Panc1 (cell line): ENCODE measurements around the gene ZBED4. TPM values are rescaled to one million over a fixed set of nuclear protein-coding genes. Genes with fewer than 3 reads are reported as not detected.

ENCODE experiments used
- ATAC-seq: fragments of 200-7000 bp; cut with Tn5 transposase; 2 replicates; pipeline ENCODE4 v1.9.1; 2020; ENCODE audit warnings: mild to moderate bottlenecking, moderate library complexity
- BruUV-seq: library from RNA; stranded (reverse); fragments of 400-500 nt; replicated peaks from 2 replicates; lab custom pipeline; 2021; lab: Mats Ljungman, UMichigan
- CTCF ChIA-PET: fragments of 300-600 bp; sonication (Branson Sonifier 250); formaldehyde crosslinking; loops from one replicate; lab custom pipeline; 2022; ENCODE audit warnings: antibody characterized with exemption; lab: Charles Lee
- POLR2A ChIA-PET: fragments of 300-600 bp; sonication (Branson Sonifier 250); formaldehyde crosslinking; loops from one replicate; lab custom pipeline; 2022; ENCODE audit warnings: antibody characterized with exemption; lab: Charles Lee
- DNase-seq: peaks from one replicate; pipeline ENCODE4 v3.0.0-alpha.2; 2010; ENCODE audit warnings: low read depth, low spot score
- H3K27ac ChIP-seq: 2 replicates; pipeline ENCODE4 v1.5.1; 2011; ENCODE audit warnings: mild to moderate bottlenecking, low read length, inconsistent platforms
- H3K27me3 ChIP-seq: fragments of 200-500 bp; sonication (Bioruptor generic); 2 replicates; pipeline ENCODE4 v1.6.0; 2014; ENCODE audit warnings: low read length, inconsistent platforms; ENCODE audit not compliant: control insufficient read depth, insufficient read depth
- H3K36me3 ChIP-seq: fragments of 200-500 bp; sonication (Bioruptor generic); 2 replicates; pipeline ENCODE4 v1.5.1; 2014; ENCODE audit warnings: inconsistent platforms, mild to moderate bottlenecking, low read length, moderate library complexity; ENCODE audit not compliant: control insufficient read depth, insufficient read depth
- H3K4me1 ChIP-seq: 2 replicates; pipeline ENCODE4 v1.5.1; 2011; ENCODE audit warnings: inconsistent platforms, mild to moderate bottlenecking, low read length, moderate library complexity; ENCODE audit not compliant: control insufficient read depth, insufficient read depth
- H3K4me3 ChIP-seq, 2 experiments: 2 replicates each; pipeline ENCODE4 v1.5.1; 2011 to 2012; ENCODE audit warnings: low read depth in 2 of 2, low read length in 2 of 2, mild to moderate bottlenecking in 2 of 2, inconsistent platforms in 1 of 2, moderate library complexity in 1 of 2
- H3K9me3 ChIP-seq: fragments of 200-500 bp; sonication (Bioruptor generic); 2 replicates; pipeline ENCODE4 v1.5.1; 2014; ENCODE audit warnings: low read depth, mild to moderate bottlenecking, inconsistent platforms, low read length, moderate library complexity; ENCODE audit not compliant: control insufficient read depth, insufficient read depth
- CTCF ChIP-seq: fragments of 450-650 bp; IDR thresholded peaks from 2 replicates; pipeline ENCODE4 v1.5.1; 2017; ENCODE audit warnings: mild to moderate bottlenecking
- POLR2AphosphoS5 ChIP-seq: IDR thresholded peaks from 2 replicates; pipeline ENCODE4 v1.6.1; 2012; ENCODE audit warnings: mild to moderate bottlenecking, low read depth, low read length, moderate library complexity
- REST ChIP-seq, 2 experiments: IDR thresholded peaks; 2 replicates each; pipeline ENCODE4 v1.6.1; 2011 to 2012; ENCODE audit warnings: low read depth in 2 of 2, control low read depth in 1 of 2, low read length in 1 of 2, mild to moderate bottlenecking in 1 of 2, moderate library complexity in 1 of 2; ENCODE audit not compliant: insufficient read depth in 1 of 2
- SIN3A ChIP-seq: IDR thresholded peaks from 2 replicates; pipeline ENCODE4 v1.6.1; 2012; ENCODE audit warnings: low read depth, mild to moderate bottlenecking, low read length, moderate library complexity, borderline replicate concordance; ENCODE audit not compliant: insufficient read depth
- TCF7L2 ChIP-seq: IDR thresholded peaks from 2 replicates; pipeline ENCODE4 v1.6.1; 2011; ENCODE audit warnings: mild to moderate bottlenecking, low read depth, low read length, inconsistent platforms
- in situ Hi-C: cut with HindIII; loops from 2 replicates; pipeline ENCODE4 v1.10.0; 2016; ENCODE audit warnings: low sequenced_read_pairs, low pct_unique_long_range_greater_than_20kb
- intact Hi-C: fragments of 100-400 bp; cut with micrococcal nuclease; formaldehyde crosslinking; loops from one replicate; pipeline ENCODE4 v1.10.0; 2022; ENCODE audit not compliant: unreplicated experiment
- total RNA-seq: library from RNA; stranded (reverse); gene quantifications from one replicate; pipeline ENCODE4 v1.2.1, GENCODE V29; 2021; ENCODE audit not compliant: unreplicated experiment

Gene ZBED4
- total RNA-seq, 1 experiment from 2014 or later: 17.3 TPM

GRCh38 chr22:49917974-49918910 lies 64.6 kb downstream of the ZBED4 start, which contains the start of the genes ALG12 and CRELD2:
Gene ALG12, minus strand, starts transcription at chr22:49918438. Its CDS starts 4,673 bp downstream, at chr22:49913765.
Gene CRELD2, plus strand, starts transcription at chr22:49918634. Its CDS starts 136 bp downstream, at chr22:49918770.
- Histone ChIP-seq H3K4me3 (peak within 1 kb of the TSS; percentile 61 to 68), H3K36me3 (peaks cover 4% of the 10 kb centered on the region; the same call in 1 of the 2 replicates), H3K9me3 (no peaks in the 10 kb centered on the region), H3K27ac (peak within 1 kb of the TSS; percentile 63), H3K27me3 (no peaks in the 10 kb centered on the region), H3K4me1 (peaks cover 3% of the 10 kb centered on the region; the same call in 1 of the 2 replicates)
- intact Hi-C loops (loop anchor here (5.0 kb wide), 1 partner anchor 151 kb away; no protein-coding TSS in a partner anchor), in situ Hi-C loops (no loop called here)
- BruUV-seq: no TSS peak
- peak; percentile 58 for TF ChIP-seq POLR2AphosphoS5
- no peak for TF ChIP-seq REST (IDR thresholded peaks at IDR 0.05; ENCODE audit: insufficient read depth in 1 of 2, low read depth in 2 of 2, low read length in 1 of 2)
- DNase-seq (no peak), ATAC-seq (peak; percentile 99)
- CTCF ChIA-PET: no interaction called here
- POLR2A ChIA-PET: interaction anchor here (0.7 kb wide), 1 partner anchor 33 kb away, joined by 3 read pairs; no protein-coding TSS in a partner anchor

- H3K36me3 ChIP-seq: peaks cover 4% of the 10 kb centered on the region; the same call in 1 of the 2 replicates
- intact Hi-C loops (loop anchor here (5.0 kb wide), 1 partner anchor 152 kb away; no protein-coding TSS in a partner anchor), in situ Hi-C loops (no loop called here)
- H3K9me3 ChIP-seq: no peaks in the 10 kb centered on the region
- DNase-seq: no peak
- TF ChIP-seq SIN3A (no peak), POLR2AphosphoS5 (no peak), CTCF (no peak), REST (IDR thresholded peaks at IDR 0.05; ENCODE audit: insufficient read depth in 1 of 2, low read depth in 2 of 2, low read length in 1 of 2) (no peak), TCF7L2 (no peak)
- peak overlapping the region; percentile 18; the same call in 1 of the 2 replicates for H3K27ac ChIP-seq
- H3K4me3 ChIP-seq: peak overlapping the region; percentile 51 to 68
- no peaks in the 10 kb centered on the region for H3K27me3 ChIP-seq
- CTCF ChIA-PET: no interaction called here
- POLR2A ChIA-PET: no interaction called here
- no peak for ATAC-seq
- H3K4me1 ChIP-seq: peaks cover 3% of the 10 kb centered on the region; the same call in 1 of the 2 replicates
- BruUV-seq: no TSS peak
Observed at GRCh38 chr22:49918911-49919881, 65.6 kb downstream of the ZBED4 start.
